Measurements from ENCODE around the gene HOXD8. TPM values are rescaled to one million over a fixed set of nuclear protein-coding genes. Genes with fewer than 3 reads are reported as not detected.

The HOXD8 gene
- total and polyA plus RNA-seq, 10 of the 15 experiments (the other 5 are each of a cell fraction or from before 2014, with no cell fraction given): not detected

DNA sequence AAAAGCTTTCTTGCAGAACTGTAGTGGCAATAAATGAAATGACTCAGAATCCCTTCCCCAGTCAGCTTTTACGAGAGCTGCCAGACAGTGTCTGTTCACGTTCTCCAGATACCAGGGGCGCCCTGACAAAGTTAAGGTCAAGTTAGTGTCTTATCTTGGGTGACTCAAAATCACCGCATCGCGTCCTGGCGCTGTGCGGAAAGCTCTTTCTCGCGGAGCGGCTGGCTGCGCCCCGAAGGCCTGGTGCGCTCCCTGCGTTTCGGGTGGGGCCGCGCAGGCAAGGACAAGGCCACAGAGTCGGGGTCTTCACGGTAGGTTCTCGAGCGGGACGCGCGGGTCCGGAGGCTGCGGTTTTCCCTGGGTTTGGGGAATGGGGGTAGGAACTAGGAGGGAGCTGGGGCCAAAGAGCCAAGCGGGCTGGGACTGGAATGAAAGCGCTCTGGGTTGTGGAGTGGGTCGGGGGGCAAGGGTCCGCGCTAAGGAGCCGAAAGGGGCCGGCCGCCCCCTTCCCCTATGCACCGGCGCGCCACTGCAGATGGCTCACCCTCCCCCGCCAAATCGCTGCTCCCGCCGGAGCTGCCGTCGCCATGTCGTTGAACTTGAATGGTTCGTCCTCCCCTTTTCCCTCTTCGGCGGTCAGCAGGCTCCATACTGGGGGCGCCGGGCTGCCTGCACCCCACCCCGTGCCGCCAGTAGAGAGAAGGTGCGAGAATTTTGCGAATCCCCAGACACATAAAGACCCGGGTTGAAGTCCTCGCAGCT is 25.0 kb upstream of the HOXD8 start (continued):
- TF ChIP-seq MEF2B (IDR thresholded peaks at IDR 0.05; ENCODE audit: partially characterized antibody, poor library complexity, severe bottlenecking) (no peak), FOXM1 (IDR thresholded peaks at IDR 0.05; ENCODE audit: low read depth, low read length) (no peak)
- TF ChIP-seq, protein P1, sequence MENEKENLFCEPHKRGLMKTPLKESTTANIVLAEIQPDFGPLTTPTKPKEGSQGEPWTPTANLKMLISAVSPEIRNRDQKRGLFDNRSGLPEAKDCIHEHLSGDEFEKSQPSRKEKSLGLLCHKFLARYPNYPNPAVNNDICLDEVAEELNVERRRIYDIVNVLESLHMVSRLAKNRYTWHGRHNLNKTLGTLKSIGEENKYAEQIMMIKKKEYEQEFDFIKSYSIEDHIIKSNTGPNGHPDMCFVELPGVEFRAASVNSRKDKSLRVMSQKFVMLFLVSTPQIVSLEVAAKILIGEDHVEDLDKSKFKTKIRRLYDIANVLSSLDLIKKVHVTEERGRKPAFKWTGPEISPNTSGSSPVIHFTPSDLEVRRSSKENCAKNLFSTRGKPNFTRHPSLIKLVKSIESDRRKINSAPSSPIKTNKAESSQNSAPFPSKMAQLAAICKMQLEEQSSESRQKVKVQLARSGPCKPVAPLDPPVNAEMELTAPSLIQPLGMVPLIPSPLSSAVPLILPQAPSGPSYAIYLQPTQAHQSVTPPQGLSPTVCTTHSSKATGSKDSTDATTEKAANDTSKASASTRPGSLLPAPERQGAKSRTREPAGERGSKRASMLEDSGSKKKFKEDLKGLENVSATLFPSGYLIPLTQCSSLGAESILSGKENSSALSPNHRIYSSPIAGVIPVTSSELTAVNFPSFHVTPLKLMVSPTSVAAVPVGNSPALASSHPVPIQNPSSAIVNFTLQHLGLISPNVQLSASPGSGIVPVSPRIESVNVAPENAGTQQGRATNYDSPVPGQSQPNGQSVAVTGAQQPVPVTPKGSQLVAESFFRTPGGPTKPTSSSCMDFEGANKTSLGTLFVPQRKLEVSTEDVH (IDR thresholded peaks at IDR 0.05; ENCODE audit: low read depth, partially characterized antibody): no peak
- TF ChIP-seq, protein P2, sequence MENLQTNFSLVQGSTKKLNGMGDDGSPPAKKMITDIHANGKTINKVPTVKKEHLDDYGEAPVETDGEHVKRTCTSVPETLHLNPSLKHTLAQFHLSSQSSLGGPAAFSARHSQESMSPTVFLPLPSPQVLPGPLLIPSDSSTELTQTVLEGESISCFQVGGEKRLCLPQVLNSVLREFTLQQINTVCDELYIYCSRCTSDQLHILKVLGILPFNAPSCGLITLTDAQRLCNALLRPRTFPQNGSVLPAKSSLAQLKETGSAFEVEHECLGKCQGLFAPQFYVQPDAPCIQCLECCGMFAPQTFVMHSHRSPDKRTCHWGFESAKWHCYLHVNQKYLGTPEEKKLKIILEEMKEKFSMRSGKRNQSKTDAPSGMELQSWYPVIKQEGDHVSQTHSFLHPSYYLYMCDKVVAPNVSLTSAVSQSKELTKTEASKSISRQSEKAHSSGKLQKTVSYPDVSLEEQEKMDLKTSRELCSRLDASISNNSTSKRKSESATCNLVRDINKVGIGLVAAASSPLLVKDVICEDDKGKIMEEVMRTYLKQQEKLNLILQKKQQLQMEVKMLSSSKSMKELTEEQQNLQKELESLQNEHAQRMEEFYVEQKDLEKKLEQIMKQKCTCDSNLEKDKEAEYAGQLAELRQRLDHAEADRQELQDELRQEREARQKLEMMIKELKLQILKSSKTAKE (IDR thresholded peaks at IDR 0.05; ENCODE audit: low read depth, poor library complexity, severe bottlenecking): no peak

- intact Hi-C loops (cut with micrococcal nuclease; ENCODE audit: unreplicated experiment) (no loop called here), in situ Hi-C loops (cut with MboI) (no loop called here)
- no peak overlapping the region for H3K4me3 ChIP-seq
- no peaks in the 10 kb centered on the region for H3K79me2 ChIP-seq (ENCODE audit: control insufficient read depth, insufficient read depth, low read length)
- no peak overlapping the region for H2AFZ ChIP-seq (ENCODE audit: control insufficient read depth, low read depth, low read length)
- DNase-seq (ENCODE audit: low read depth, low spot score) (no peak), FAIRE-seq (no peak), ATAC-seq (no peak)
- no peaks in the 10 kb centered on the region for H4K20me1 ChIP-seq (ENCODE audit: control insufficient read depth, insufficient read depth)
- no peaks in the 10 kb centered on the region for H3K4me1 ChIP-seq (ENCODE audit: control insufficient read depth, insufficient read depth, low read length)
- POLR2A ChIA-PET: no interaction called here
- SMC1A ChIA-PET (ENCODE audit: uncharacterized antibody, unreplicated experiment): no interaction called here
- peaks cover 18 to 39% of the 10 kb centered on the region in 2 experiments for H3K27me3 ChIP-seq (replicated peaks in 1 of 2; ENCODE audit: control insufficient read depth in 2 of 2, insufficient read depth in 2 of 2, low read length in 1 of 2)
- CTCF ChIA-PET: no interaction called here
- RAD21 ChIA-PET (ENCODE audit: unreplicated experiment): no interaction called here
- no TSS peak for BruUV-seq (replicated peaks)
- H3K36me3 ChIP-seq (ENCODE audit: control insufficient read depth in 2 of 2, insufficient read depth in 2 of 2, low read length in 1 of 2): no peaks in the 10 kb centered on the region
- H3K9ac ChIP-seq (ENCODE audit: control insufficient read depth, insufficient read depth, low read length): no peak overlapping the region
- 38% methylated on average over 21 of the region's 25 CpGs for WGBS (ENCODE audit: insufficient coverage, insufficient replicate concordance, low lambda C conversion rate, missing lambda C conversion rate)
- H3K27ac ChIP-seq (ENCODE audit: control insufficient read depth, insufficient read depth): no peak overlapping the region
- H3K9me3 ChIP-seq (replicated peaks; ENCODE audit: control insufficient read depth, insufficient read depth, low read length): peaks cover 3% of the 10 kb centered on the region; the same call in 1 of the 3 replicates
- no peak overlapping the region for H3K4me2 ChIP-seq (ENCODE audit: control insufficient read depth, insufficient read depth)
- TF ChIP-seq ZNF622 (IDR thresholded peaks at IDR 0.05): no peak
- no peak for TF ChIP-seq PAX8 (IDR thresholded peaks at IDR 0.05)
- TF ChIP-seq CREB1 (IDR thresholded peaks at IDR 0.05; ENCODE audit: low read depth): no peak
- no peak for TF ChIP-seq EED (IDR thresholded peaks at IDR 0.05; ENCODE audit: low read depth)
- no peak for TF ChIP-seq TCF12 (IDR thresholded peaks at IDR 0.05; ENCODE audit: low read depth, low read length)
- TF ChIP-seq, protein P3, sequence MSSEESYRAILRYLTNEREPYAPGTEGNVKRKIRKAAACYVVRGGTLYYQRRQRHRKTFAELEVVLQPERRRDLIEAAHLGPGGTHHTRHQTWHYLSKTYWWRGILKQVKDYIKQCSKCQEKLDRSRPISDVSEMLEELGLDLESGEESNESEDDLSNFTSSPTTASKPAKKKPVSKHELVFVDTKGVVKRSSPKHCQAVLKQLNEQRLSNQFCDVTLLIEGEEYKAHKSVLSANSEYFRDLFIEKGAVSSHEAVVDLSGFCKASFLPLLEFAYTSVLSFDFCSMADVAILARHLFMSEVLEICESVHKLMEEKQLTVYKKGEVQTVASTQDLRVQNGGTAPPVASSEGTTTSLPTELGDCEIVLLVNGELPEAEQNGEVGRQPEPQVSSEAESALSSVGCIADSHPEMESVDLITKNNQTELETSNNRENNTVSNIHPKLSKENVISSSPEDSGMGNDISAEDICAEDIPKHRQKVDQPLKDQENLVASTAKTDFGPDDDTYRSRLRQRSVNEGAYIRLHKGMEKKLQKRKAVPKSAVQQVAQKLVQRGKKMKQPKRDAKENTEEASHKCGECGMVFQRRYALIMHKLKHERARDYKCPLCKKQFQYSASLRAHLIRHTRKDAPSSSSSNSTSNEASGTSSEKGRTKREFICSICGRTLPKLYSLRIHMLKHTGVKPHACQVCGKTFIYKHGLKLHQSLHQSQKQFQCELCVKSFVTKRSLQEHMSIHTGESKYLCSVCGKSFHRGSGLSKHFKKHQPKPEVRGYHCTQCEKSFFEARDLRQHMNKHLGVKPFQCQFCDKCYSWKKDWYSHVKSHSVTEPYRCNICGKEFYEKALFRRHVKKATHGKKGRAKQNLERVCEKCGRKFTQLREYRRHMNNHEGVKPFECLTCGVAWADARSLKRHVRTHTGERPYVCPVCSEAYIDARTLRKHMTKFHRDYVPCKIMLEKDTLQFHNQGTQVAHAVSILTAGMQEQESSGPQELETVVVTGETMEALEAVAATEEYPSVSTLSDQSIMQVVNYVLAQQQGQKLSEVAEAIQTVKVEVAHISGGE (CRISPR knock-in tag; IDR thresholded peaks at IDR 0.05): no peak
- no peak for TF ChIP-seq JUNB (IDR thresholded peaks at IDR 0.05)
- no peak for TF ChIP-seq TARDBP (IDR thresholded peaks at IDR 0.05; ENCODE audit: borderline replicate concordance)
- no peak for TF ChIP-seq KAT2A (conservative IDR thresholded peaks at IDR 0.05; ENCODE audit: control insufficient read depth, low read depth, low read length)
Observed at GRCh38 chr2:176105078-176105729, 24.3 kb upstream of the HOXD8 start.
